ENCODE results near the gene DCTD.

The DCTD gene

GRCh38 chr4:182875453-182876405 is 41.5 kb downstream of the DCTD start:
- H3K27me3 ChIP-seq (ENCODE audit: insufficient read depth, low read depth), result no peaks in the 10 kb centered on the region
- H3K4me2 ChIP-seq, result no peak overlapping the region
- TF ChIP-seq CTCF (conservative IDR thresholded peaks at IDR 0.05; ENCODE audit: low read depth, low read length), result no peak

GRCh38 chr4:182874797-182875345 is 42.3 kb downstream of the DCTD start:
- Histone ChIP-seq H3K79me2 (ENCODE audit: insufficient read depth, low read depth) (no peaks in the 10 kb centered on the region), H4K20me1 (ENCODE audit: insufficient read depth) (no peaks in the 10 kb centered on the region), H3K4me2 (no peak overlapping the region), H3K9ac (no peak overlapping the region), H3K4me1 (ENCODE audit: low read depth, poor library complexity, severe bottlenecking) (no peaks in the 10 kb centered on the region), H3K27ac (no peak overlapping the region), H3K27me3 (ENCODE audit: insufficient read depth, low read depth) (no peaks in the 10 kb centered on the region), H3K36me3 (ENCODE audit: insufficient read depth) (no peaks in the 10 kb centered on the region), H3K4me3 (IDR thresholded peaks at IDR 0.05; ENCODE audit: insufficient read depth, low read depth, low read length) (no peak overlapping the region), H2AFZ (ENCODE audit: low read depth) (no peak overlapping the region)
- TF ChIP-seq CTCF (conservative IDR thresholded peaks at IDR 0.05; ENCODE audit: low read depth, low read length), result no peak

More at GRCh38 chr4:182875453-182876405, 41.5 kb downstream of the DCTD start:
- Histone ChIP-seq H3K4me1 (ENCODE audit: low read depth, poor library complexity, severe bottlenecking) (no peaks in the 10 kb centered on the region), H3K79me2 (ENCODE audit: insufficient read depth, low read depth) (no peaks in the 10 kb centered on the region), H2AFZ (ENCODE audit: low read depth) (no peak overlapping the region), H3K36me3 (ENCODE audit: insufficient read depth) (no peaks in the 10 kb centered on the region), H3K27ac (no peak overlapping the region), H3K9ac (no peak overlapping the region), H4K20me1 (ENCODE audit: insufficient read depth) (no peaks in the 10 kb centered on the region), H3K4me3 (IDR thresholded peaks at IDR 0.05; ENCODE audit: insufficient read depth, low read depth, low read length) (no peak overlapping the region)

- no peak overlapping the region for H3K4me3 ChIP-seq (IDR thresholded peaks at IDR 0.05; ENCODE audit: insufficient read depth, low read depth, low read length)
Measured at GRCh38 chr4:182874304-182874751, 42.9 kb downstream of the DCTD start.

GRCh38 chr4:182873726-182874125 is 43.5 kb downstream of the DCTD start:
- Histone ChIP-seq H3K4me2 (no peak overlapping the region), H3K4me3 (IDR thresholded peaks at IDR 0.05; ENCODE audit: insufficient read depth, low read depth, low read length) (no peak overlapping the region), H3K9ac (no peak overlapping the region), H3K4me1 (ENCODE audit: low read depth, poor library complexity, severe bottlenecking) (no peaks in the 10 kb centered on the region), H3K27me3 (ENCODE audit: insufficient read depth, low read depth) (no peaks in the 10 kb centered on the region), H3K36me3 (ENCODE audit: insufficient read depth) (no peaks in the 10 kb centered on the region), H2AFZ (ENCODE audit: low read depth) (no peak overlapping the region), H3K27ac (no peak overlapping the region), H4K20me1 (ENCODE audit: insufficient read depth) (no peaks in the 10 kb centered on the region), H3K79me2 (ENCODE audit: insufficient read depth, low read depth) (no peaks in the 10 kb centered on the region)
- no peak for TF ChIP-seq CTCF (conservative IDR thresholded peaks at IDR 0.05; ENCODE audit: low read depth, low read length)

More at GRCh38 chr4:182874304-182874751, 42.9 kb downstream of the DCTD start:
- H3K9ac ChIP-seq, result no peak overlapping the region
- no peak for TF ChIP-seq CTCF (conservative IDR thresholded peaks at IDR 0.05; ENCODE audit: low read depth, low read length)
- H2AFZ ChIP-seq (ENCODE audit: low read depth), result no peak overlapping the region
- H3K27ac ChIP-seq, result no peak overlapping the region
- no peak overlapping the region for H3K4me2 ChIP-seq
- no peaks in the 10 kb centered on the region for H3K36me3 ChIP-seq (ENCODE audit: insufficient read depth)
- no peaks in the 10 kb centered on the region for H3K79me2 ChIP-seq (ENCODE audit: insufficient read depth, low read depth)
- no peaks in the 10 kb centered on the region for H3K4me1 ChIP-seq (ENCODE audit: low read depth, poor library complexity, severe bottlenecking)
- H4K20me1 ChIP-seq (ENCODE audit: insufficient read depth), result no peaks in the 10 kb centered on the region
- no peaks in the 10 kb centered on the region for H3K27me3 ChIP-seq (ENCODE audit: insufficient read depth, low read depth)
